HAP-1 (cell line): ENCODE results near the gene PWP2.
"Not testable (repeated sequence)": the region's sequence is repeated elsewhere in the genome, so short reads cannot be mapped to it uniquely, and the experiment has no call there.

ENCODE experiments used
- DNase-seq, 2 experiments: peaks; one replicate each; pipeline ENCODE4 v3.0.0-alpha.2; 2016 to 2020; ENCODE audit warnings: low spot score in 2 of 2
- H3K27me3 ChIP-seq: fragments of 250-450 bp; sonication (Bioruptor Pico); 2 replicates; pipeline ENCODE4 v1.5.1; 2020; ENCODE audit warnings: low read depth, mild to moderate bottlenecking, moderate library complexity
- H3K36me3 ChIP-seq: fragments of 250-450 bp; sonication (Bioruptor Pico); replicated peaks from 2 replicates; pipeline ENCODE4 v1.5.1; 2020; ENCODE audit warnings: mild to moderate bottlenecking
- H3K4me1 ChIP-seq: fragments of 250-450 bp; sonication (Bioruptor Pico); 2 replicates; pipeline ENCODE4 v1.5.1; 2020; ENCODE audit warnings: mild to moderate bottlenecking
- H3K4me3 ChIP-seq: fragments of 250-450 bp; sonication (Bioruptor Pico); 2 replicates; pipeline ENCODE4 v1.5.1; 2020; ENCODE audit warnings: mild to moderate bottlenecking, moderate library complexity
- H3K9me3 ChIP-seq: fragments of 250-450 bp; sonication (Bioruptor Pico); 2 replicates; pipeline ENCODE4 v1.5.1; 2020; ENCODE audit warnings: mild to moderate bottlenecking, moderate library complexity
- in situ Hi-C: fragments of 300-500 bp; cut with MboI; formaldehyde crosslinking; loops from 3 replicates; pipeline ENCODE4 v1.14.3; 2020; ENCODE audit warnings: low sequenced_read_pairs, inconsistent platforms, mixed read lengths

Gene PWP2

GRCh38 chr21:44133715-44134057, 26.5 kb downstream of the PWP2 start:
- H3K4me1 ChIP-seq, H3K9me3 ChIP-seq, H3K27me3 ChIP-seq, DNase-seq, in situ Hi-C loops, H3K4me3 ChIP-seq, H3K36me3 ChIP-seq: not testable (repeated sequence)

GRCh38 chr21:44134732-44135131, 27.5 kb downstream of the PWP2 start:
- in situ Hi-C loops, H3K4me3 ChIP-seq, DNase-seq, H3K27me3 ChIP-seq, H3K9me3 ChIP-seq, H3K4me1 ChIP-seq, H3K36me3 ChIP-seq: not testable (repeated sequence)

GRCh38 chr21:44138039-44138438, 30.8 kb downstream of the PWP2 start:
- H3K4me1 ChIP-seq, H3K27me3 ChIP-seq, H3K9me3 ChIP-seq, in situ Hi-C loops, DNase-seq, H3K4me3 ChIP-seq, H3K36me3 ChIP-seq: not testable (repeated sequence)

- in situ Hi-C loops, H3K9me3 ChIP-seq, H3K4me3 ChIP-seq, H3K36me3 ChIP-seq, DNase-seq, H3K27me3 ChIP-seq, H3K4me1 ChIP-seq: not testable (repeated sequence)
Measured at GRCh38 chr21:44139787-44140551, 32.8 kb downstream of the PWP2 start.

- H3K27me3 ChIP-seq, DNase-seq, H3K9me3 ChIP-seq, H3K4me1 ChIP-seq, H3K4me3 ChIP-seq, H3K36me3 ChIP-seq, in situ Hi-C loops: not testable (repeated sequence)
Measured at GRCh38 chr21:44140552-44140932, 33.3 kb downstream of the PWP2 start.

- DNase-seq, H3K4me1 ChIP-seq, H3K27me3 ChIP-seq, H3K9me3 ChIP-seq, H3K36me3 ChIP-seq, in situ Hi-C loops, H3K4me3 ChIP-seq: not testable (repeated sequence)
Measured at GRCh38 chr21:44142470-44142869, 35.3 kb downstream of the PWP2 start.

- in situ Hi-C loops, H3K27me3 ChIP-seq, H3K4me1 ChIP-seq, H3K36me3 ChIP-seq, H3K4me3 ChIP-seq, DNase-seq, H3K9me3 ChIP-seq: not testable (repeated sequence)
Measured at GRCh38 chr21:44143380-44143779, 36.2 kb downstream of the PWP2 start.

GRCh38 chr21:44143996-44144395, 36.8 kb downstream of the PWP2 start:
- H3K4me3 ChIP-seq, H3K4me1 ChIP-seq, H3K9me3 ChIP-seq, DNase-seq, H3K27me3 ChIP-seq, in situ Hi-C loops, H3K36me3 ChIP-seq: not testable (repeated sequence)

- H3K9me3 ChIP-seq, H3K36me3 ChIP-seq, H3K4me3 ChIP-seq, H3K4me1 ChIP-seq, in situ Hi-C loops, H3K27me3 ChIP-seq, DNase-seq: not testable (repeated sequence)
Measured at GRCh38 chr21:44144784-44145602, 37.8 kb downstream of the PWP2 start.

- DNase-seq, in situ Hi-C loops, H3K4me3 ChIP-seq, H3K27me3 ChIP-seq, H3K36me3 ChIP-seq, H3K4me1 ChIP-seq, H3K9me3 ChIP-seq: not testable (repeated sequence)
Measured at GRCh38 chr21:44145616-44146015, 38.4 kb downstream of the PWP2 start.

- H3K36me3 ChIP-seq, H3K4me3 ChIP-seq, H3K9me3 ChIP-seq, H3K27me3 ChIP-seq, in situ Hi-C loops, DNase-seq, H3K4me1 ChIP-seq: not testable (repeated sequence)
Measured at GRCh38 chr21:44147108-44147507, 39.9 kb downstream of the PWP2 start.

GRCh38 chr21:44150255-44150654, 43.1 kb downstream of the PWP2 start:
- H3K9me3 ChIP-seq, H3K27me3 ChIP-seq, DNase-seq, in situ Hi-C loops, H3K4me3 ChIP-seq, H3K36me3 ChIP-seq, H3K4me1 ChIP-seq: not testable (repeated sequence)

- H3K9me3 ChIP-seq, DNase-seq, H3K4me1 ChIP-seq, H3K27me3 ChIP-seq, in situ Hi-C loops, H3K36me3 ChIP-seq, H3K4me3 ChIP-seq: not testable (repeated sequence)
Measured at GRCh38 chr21:44153214-44153888, 46.2 kb downstream of the PWP2 start.

GRCh38 chr21:44153889-44154228, 46.7 kb downstream of the PWP2 start:
- not testable (repeated sequence) for H3K27me3 ChIP-seq, H3K4me3 ChIP-seq

More at GRCh38 chr21:44153889-44154228, 46.7 kb downstream of the PWP2 start:
- H3K4me1 ChIP-seq, H3K9me3 ChIP-seq, H3K36me3 ChIP-seq, in situ Hi-C loops, DNase-seq: not testable (repeated sequence)
